ENCODE measurements around the gene ABCB6.

ABCB6 gene

GRCh38 chr2:219176818-219177551 is 41.8 kb downstream of the ABCB6 start, which contains the start of gene CNPPD1 (continued):
- TF ChIP-seq, protein P1, sequence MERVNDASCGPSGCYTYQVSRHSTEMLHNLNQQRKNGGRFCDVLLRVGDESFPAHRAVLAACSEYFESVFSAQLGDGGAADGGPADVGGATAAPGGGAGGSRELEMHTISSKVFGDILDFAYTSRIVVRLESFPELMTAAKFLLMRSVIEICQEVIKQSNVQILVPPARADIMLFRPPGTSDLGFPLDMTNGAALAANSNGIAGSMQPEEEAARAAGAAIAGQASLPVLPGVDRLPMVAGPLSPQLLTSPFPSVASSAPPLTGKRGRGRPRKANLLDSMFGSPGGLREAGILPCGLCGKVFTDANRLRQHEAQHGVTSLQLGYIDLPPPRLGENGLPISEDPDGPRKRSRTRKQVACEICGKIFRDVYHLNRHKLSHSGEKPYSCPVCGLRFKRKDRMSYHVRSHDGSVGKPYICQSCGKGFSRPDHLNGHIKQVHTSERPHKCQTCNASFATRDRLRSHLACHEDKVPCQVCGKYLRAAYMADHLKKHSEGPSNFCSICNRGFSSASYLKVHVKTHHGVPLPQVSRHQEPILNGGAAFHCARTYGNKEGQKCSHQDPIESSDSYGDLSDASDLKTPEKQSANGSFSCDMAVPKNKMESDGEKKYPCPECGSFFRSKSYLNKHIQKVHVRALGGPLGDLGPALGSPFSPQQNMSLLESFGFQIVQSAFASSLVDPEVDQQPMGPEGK (tag by site-specific recombination; IDR thresholded peaks at IDR 0.05) = peak; percentile 89
- no peak for TF ChIP-seq ZNF777 (tag by site-specific recombination; IDR thresholded peaks at IDR 0.05; ENCODE audit: borderline replicate concordance)
- no peak for TF ChIP-seq ZNF24 (tag by site-specific recombination; IDR thresholded peaks at IDR 0.05)
- no peak for TF ChIP-seq ZNF670 (tag by site-specific recombination; IDR thresholded peaks at IDR 0.05; ENCODE audit: low read depth)
- TF ChIP-seq ZNF157 (tag by site-specific recombination; IDR thresholded peaks at IDR 0.05) = no peak
- peak; percentile 71; the same call in 1 of the 2 replicates for TF ChIP-seq KLF10 (tag by site-specific recombination; IDR thresholded peaks at IDR 0.05)
- no peak for TF ChIP-seq ZNF549 (tag by site-specific recombination; IDR thresholded peaks at IDR 0.05)
- TF ChIP-seq ZNF629 (tag by site-specific recombination; IDR thresholded peaks at IDR 0.05) = peak; percentile 21; the same call in 1 of the 2 replicates
- TF ChIP-seq, protein P2, sequence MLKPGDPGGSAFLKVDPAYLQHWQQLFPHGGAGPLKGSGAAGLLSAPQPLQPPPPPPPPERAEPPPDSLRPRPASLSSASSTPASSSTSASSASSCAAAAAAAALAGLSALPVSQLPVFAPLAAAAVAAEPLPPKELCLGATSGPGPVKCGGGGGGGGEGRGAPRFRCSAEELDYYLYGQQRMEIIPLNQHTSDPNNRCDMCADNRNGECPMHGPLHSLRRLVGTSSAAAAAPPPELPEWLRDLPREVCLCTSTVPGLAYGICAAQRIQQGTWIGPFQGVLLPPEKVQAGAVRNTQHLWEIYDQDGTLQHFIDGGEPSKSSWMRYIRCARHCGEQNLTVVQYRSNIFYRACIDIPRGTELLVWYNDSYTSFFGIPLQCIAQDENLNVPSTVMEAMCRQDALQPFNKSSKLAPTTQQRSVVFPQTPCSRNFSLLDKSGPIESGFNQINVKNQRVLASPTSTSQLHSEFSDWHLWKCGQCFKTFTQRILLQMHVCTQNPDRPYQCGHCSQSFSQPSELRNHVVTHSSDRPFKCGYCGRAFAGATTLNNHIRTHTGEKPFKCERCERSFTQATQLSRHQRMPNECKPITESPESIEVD (tag by site-specific recombination; IDR thresholded peaks at IDR 0.05) = no peak
- TF ChIP-seq ZNF529 (tag by site-specific recombination; IDR thresholded peaks at IDR 0.05; ENCODE audit: insufficient replicate concordance) = no peak
- peak; percentile 71; the same call in 1 of the 2 replicates for TF ChIP-seq ZEB2 (tag by site-specific recombination; IDR thresholded peaks at IDR 0.05)
- no peak for TF ChIP-seq ZNF404 (tag by site-specific recombination; IDR thresholded peaks at IDR 0.05)
- TF ChIP-seq BCL11B (tag by site-specific recombination; IDR thresholded peaks at IDR 0.05; ENCODE audit: low read depth) = no peak
- TF ChIP-seq ZNF768 (tag by site-specific recombination; IDR thresholded peaks at IDR 0.05) = no peak
- no peak for TF ChIP-seq ZNF510 (tag by site-specific recombination; IDR thresholded peaks at IDR 0.05; ENCODE audit: insufficient replicate concordance)
- no peak for TF ChIP-seq ZNF19 (tag by site-specific recombination; IDR thresholded peaks at IDR 0.05; ENCODE audit: low read depth)
- no peak for TF ChIP-seq KLF7 (tag by site-specific recombination; IDR thresholded peaks at IDR 0.05; ENCODE audit: borderline replicate concordance)
- TF ChIP-seq ZNF302 (tag by site-specific recombination; IDR thresholded peaks at IDR 0.05; ENCODE audit: low read depth) = no peak
- no peak for TF ChIP-seq ZFP3 (tag by site-specific recombination; IDR thresholded peaks at IDR 0.05; ENCODE audit: low read depth)
- TF ChIP-seq, protein P3, sequence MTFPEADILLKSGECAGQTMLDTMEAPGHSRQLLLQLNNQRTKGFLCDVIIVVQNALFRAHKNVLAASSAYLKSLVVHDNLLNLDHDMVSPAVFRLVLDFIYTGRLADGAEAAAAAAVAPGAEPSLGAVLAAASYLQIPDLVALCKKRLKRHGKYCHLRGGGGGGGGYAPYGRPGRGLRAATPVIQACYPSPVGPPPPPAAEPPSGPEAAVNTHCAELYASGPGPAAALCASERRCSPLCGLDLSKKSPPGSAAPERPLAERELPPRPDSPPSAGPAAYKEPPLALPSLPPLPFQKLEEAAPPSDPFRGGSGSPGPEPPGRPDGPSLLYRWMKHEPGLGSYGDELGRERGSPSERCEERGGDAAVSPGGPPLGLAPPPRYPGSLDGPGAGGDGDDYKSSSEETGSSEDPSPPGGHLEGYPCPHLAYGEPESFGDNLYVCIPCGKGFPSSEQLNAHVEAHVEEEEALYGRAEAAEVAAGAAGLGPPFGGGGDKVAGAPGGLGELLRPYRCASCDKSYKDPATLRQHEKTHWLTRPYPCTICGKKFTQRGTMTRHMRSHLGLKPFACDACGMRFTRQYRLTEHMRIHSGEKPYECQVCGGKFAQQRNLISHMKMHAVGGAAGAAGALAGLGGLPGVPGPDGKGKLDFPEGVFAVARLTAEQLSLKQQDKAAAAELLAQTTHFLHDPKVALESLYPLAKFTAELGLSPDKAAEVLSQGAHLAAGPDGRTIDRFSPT (tag by site-specific recombination; IDR thresholded peaks at IDR 0.05) = peak; percentile 93
- peak; percentile 77 for TF ChIP-seq SP3 (tag by site-specific recombination; IDR thresholded peaks at IDR 0.05)
- no peak for TF ChIP-seq ZNF114 (tag by site-specific recombination; IDR thresholded peaks at IDR 0.05)
- TF ChIP-seq, protein P4, sequence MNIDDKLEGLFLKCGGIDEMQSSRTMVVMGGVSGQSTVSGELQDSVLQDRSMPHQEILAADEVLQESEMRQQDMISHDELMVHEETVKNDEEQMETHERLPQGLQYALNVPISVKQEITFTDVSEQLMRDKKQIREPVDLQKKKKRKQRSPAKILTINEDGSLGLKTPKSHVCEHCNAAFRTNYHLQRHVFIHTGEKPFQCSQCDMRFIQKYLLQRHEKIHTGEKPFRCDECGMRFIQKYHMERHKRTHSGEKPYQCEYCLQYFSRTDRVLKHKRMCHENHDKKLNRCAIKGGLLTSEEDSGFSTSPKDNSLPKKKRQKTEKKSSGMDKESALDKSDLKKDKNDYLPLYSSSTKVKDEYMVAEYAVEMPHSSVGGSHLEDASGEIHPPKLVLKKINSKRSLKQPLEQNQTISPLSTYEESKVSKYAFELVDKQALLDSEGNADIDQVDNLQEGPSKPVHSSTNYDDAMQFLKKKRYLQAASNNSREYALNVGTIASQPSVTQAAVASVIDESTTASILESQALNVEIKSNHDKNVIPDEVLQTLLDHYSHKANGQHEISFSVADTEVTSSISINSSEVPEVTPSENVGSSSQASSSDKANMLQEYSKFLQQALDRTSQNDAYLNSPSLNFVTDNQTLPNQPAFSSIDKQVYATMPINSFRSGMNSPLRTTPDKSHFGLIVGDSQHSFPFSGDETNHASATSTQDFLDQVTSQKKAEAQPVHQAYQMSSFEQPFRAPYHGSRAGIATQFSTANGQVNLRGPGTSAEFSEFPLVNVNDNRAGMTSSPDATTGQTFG (tag by site-specific recombination; IDR thresholded peaks at IDR 0.05; ENCODE audit: borderline replicate concordance) = no peak
- TF ChIP-seq ZNF214 (tag by site-specific recombination; IDR thresholded peaks at IDR 0.05; ENCODE audit: borderline replicate concordance) = no peak
- no peak for TF ChIP-seq ZNF558 (tag by site-specific recombination; IDR thresholded peaks at IDR 0.05)
- no peak for TF ChIP-seq ZBTB21 (tag by site-specific recombination; IDR thresholded peaks at IDR 0.05)
- peak; percentile 51; the same call in 1 of the 2 replicates for TF ChIP-seq ZNF423 (tag by site-specific recombination; IDR thresholded peaks at IDR 0.05)
- TF ChIP-seq BCL11A (tag by site-specific recombination; IDR thresholded peaks at IDR 0.05; ENCODE audit: low read depth) = no peak
- TF ChIP-seq SETDB1 (IDR thresholded peaks at IDR 0.05; ENCODE audit: insufficient read length, low read length) = no peak
- TF ChIP-seq ZNF488 (tag by site-specific recombination; IDR thresholded peaks at IDR 0.05) = no peak
- TF ChIP-seq RBAK (tag by site-specific recombination; IDR thresholded peaks at IDR 0.05) = no peak
- TF ChIP-seq ZNF394 (tag by site-specific recombination; IDR thresholded peaks at IDR 0.05; ENCODE audit: borderline replicate concordance) = no peak
